Stomach (tissue), 9 donors: ENCODE results near the gene BORCS8. TPM values are rescaled to one million over a fixed set of nuclear protein-coding genes. Genes with fewer than 3 reads are reported as not detected.

Experiments used
- DNase-seq, 2 donors: peaks; one replicate each; pipeline versions ENCODE4 v3.0.0 to v3.0.0-alpha.2; 2013 to 2019
- H3K27ac ChIP-seq, 5 donors: fragments of 200-600 bp in 4 of 5; sonication (generic) in 4 of 5; one replicate each; pipeline ENCODE4 v1.5.1; 2013 to 2019; ENCODE audit warnings: mild to moderate bottlenecking in 1 of 5, moderate library complexity in 1 of 5
- H3K27me3 ChIP-seq, 3 donors: fragments of 200-600 bp; sonication (generic); one replicate each; pipeline ENCODE4 v1.5.1; 2017 to 2019; ENCODE audit warnings: mixed run types in 1 of 3
- H3K36me3 ChIP-seq, 4 donors: fragments of 200-600 bp; sonication (generic); 1 replicate in 3 of 4; 2 replicates in 1 of 4; pipeline ENCODE4 v1.5.1; 2016 to 2019
- H3K4me1 ChIP-seq, 4 donors: fragments of 200-600 bp; sonication (generic); one replicate each; pipeline ENCODE4 v1.5.1; 2016 to 2019
- H3K4me3 ChIP-seq, 4 donors: fragments of 200-600 bp; sonication (generic) in 3 of 4; one replicate each; pipeline ENCODE4 v1.5.1; 2016 to 2019; ENCODE audit warnings: mild to moderate bottlenecking in 1 of 4
- H3K9me3 ChIP-seq, 4 donors: fragments of 200-600 bp; sonication (generic); one replicate each; pipeline ENCODE4 v1.5.1; 2016 to 2019
- EP300 ChIP-seq: sonication (generic); formaldehyde crosslinking; IDR thresholded peaks from one replicate; pipeline ENCODE4 v1.6.1; 2017; ENCODE audit warnings: antibody characterized with exemption
- POLR2A ChIP-seq, 4 donors: fragments of 450-650 bp; IDR thresholded peaks; one replicate each; pipeline ENCODE4 v1.6.1; 2016; ENCODE audit warnings: antibody characterized with exemption in 4 of 4, control low read depth in 2 of 4, mild to moderate bottlenecking in 1 of 4, moderate library complexity in 1 of 4
- POLR2AphosphoS5 ChIP-seq, 3 donors: sonication (generic); formaldehyde crosslinking; IDR thresholded peaks; one replicate each; pipeline ENCODE4 v1.6.1; 2016; ENCODE audit warnings: antibody characterized with exemption in 3 of 3
- WGBS, 5 donors: extraction: QIAGEN DNeasy Blood & Tissue Kit in 3 of 5; methylation state at CpG; one replicate each; pipeline versions ENCODE4 v1.1.5 to v1.1.7; 2013 to 2018; 5-methylcytosine and 5-hydroxymethylcytosine counted together
- intact Hi-C: fragments of 100-400 bp; cut with DNase I; formaldehyde crosslinking; loops from one replicate; pipeline ENCODE4 v1.15.1; 2023; ENCODE audit warnings: low total_unique reads
- polyA plus RNA-seq, 3 donors: library from polyadenylated mRNA; stranded (reverse); fragments of 200-250 nt; gene quantifications; one replicate each; pipeline ENCODE4 v1.2.3, GENCODE V29; 2013
- total RNA-seq, 5 donors: library from RNA; depleted of rRNA; stranded (reverse); fragments of >200 nt; gene quantifications; one replicate each; pipeline versions ENCODE4 v1.1.0 to v1.2.3, GENCODE V29; 2014 to 2016
- TF ChIP-seq, protein P1 (sequence below), 7 experiments: fragments of 450-650 bp in 4 of 7; fragments of 200-600 bp in 3 of 7; sonication (generic) in 3 of 7; IDR thresholded peaks; one replicate each; pipeline ENCODE4 v1.5.1; 2016 to 2019; ENCODE audit warnings: antibody characterized with exemption in 7 of 7, control low read depth in 2 of 7, mild to moderate bottlenecking in 1 of 7
- donor health status: healthy with polysubstance abuse.
- donor health status: Bipolar disorder and iron deficiency.
- donor health status: healthy.

Gene BORCS8
- total and polyA plus RNA-seq, 8 donors = 8.3 to 96.9 (median 28.1) TPM

DNA sequence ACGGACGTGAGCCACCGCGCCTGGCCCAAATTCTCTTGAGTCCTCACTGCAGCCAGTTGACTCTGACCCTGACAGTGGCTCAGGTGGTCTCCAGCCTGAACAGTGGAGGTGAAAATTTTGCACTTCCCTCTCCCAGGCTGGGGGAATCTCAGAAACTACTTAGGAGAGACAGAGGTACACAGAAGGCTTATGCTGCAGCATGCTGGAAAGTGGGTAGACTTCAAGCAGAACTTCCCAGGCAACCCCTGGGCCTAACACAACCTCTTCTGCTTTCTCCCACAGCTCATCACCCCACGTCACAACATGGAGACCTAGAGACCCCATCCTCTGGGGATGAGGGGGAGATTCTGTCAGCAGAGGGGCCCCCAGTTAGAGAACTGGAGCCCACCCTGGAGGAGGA is 34.3 kb upstream of the BORCS8 start:
- whole genome bisulfite sequencing, 5 donors = 81 to 83% (median 83%) methylated on average over 5 of the region's 5 CpGs
- no peak overlapping the region for H3K27ac ChIP-seq
- no peak overlapping the region for H3K4me3 ChIP-seq
- H3K27me3 ChIP-seq = peaks cover 6 to 68% (median 46%) of the 10 kb centered on the region in 3 donors
- DNase-seq = no peak
- H3K4me1 ChIP-seq = peaks cover 0 to 11% (median 11%) of the 10 kb centered on the region in 4 donors
- intact Hi-C loops = no loop called here
- H3K36me3 ChIP-seq = no peaks in the 10 kb centered on the region
- TF ChIP-seq, protein P1, sequence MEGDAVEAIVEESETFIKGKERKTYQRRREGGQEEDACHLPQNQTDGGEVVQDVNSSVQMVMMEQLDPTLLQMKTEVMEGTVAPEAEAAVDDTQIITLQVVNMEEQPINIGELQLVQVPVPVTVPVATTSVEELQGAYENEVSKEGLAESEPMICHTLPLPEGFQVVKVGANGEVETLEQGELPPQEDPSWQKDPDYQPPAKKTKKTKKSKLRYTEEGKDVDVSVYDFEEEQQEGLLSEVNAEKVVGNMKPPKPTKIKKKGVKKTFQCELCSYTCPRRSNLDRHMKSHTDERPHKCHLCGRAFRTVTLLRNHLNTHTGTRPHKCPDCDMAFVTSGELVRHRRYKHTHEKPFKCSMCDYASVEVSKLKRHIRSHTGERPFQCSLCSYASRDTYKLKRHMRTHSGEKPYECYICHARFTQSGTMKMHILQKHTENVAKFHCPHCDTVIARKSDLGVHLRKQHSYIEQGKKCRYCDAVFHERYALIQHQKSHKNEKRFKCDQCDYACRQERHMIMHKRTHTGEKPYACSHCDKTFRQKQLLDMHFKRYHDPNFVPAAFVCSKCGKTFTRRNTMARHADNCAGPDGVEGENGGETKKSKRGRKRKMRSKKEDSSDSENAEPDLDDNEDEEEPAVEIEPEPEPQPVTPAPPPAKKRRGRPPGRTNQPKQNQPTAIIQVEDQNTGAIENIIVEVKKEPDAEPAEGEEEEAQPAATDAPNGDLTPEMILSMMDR (IDR thresholded peaks at IDR 0.05) = no peak
- TF ChIP-seq POLR2AphosphoS5 (IDR thresholded peaks at IDR 0.05) (no peak), POLR2A (IDR thresholded peaks at IDR 0.05) (no peak), EP300 (no peak)
- no peaks in the 10 kb centered on the region for H3K9me3 ChIP-seq

DNA sequence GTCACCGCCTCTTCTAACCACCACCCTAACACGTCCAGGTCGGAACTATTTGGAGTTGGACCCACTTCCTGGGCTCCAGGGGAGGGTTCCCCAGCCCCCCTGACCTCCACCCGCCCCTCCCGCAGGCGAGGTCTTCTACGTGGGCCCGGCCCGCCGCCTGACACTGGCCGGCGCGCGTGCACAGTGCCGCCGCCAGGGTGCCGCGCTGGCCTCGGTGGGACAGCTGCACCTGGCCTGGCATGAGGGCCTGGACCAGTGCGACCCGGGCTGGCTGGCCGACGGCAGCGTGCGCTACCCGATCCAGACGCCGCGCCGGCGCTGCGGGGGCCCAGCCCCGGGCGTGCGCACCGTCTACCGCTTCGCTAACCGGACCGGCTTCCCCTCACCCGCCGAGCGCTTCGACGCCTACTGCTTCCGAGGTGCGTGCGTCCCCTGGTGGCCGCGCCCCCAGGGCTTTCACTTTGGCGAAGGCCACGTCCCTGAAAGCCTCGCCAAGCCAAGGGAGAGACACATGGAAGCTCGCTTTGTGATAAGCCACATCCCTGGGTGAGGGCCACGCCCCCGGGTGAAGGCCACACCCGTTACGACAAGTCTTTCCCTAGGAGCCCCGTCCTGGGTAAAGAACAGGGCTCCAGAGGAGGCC is 33.0 kb upstream of the BORCS8 start:
- peaks cover 6 to 68% (median 46%) of the 10 kb centered on the region in 3 donors for H3K27me3 ChIP-seq
- no peak overlapping the region for H3K27ac ChIP-seq
- H3K4me1 ChIP-seq = peaks cover 0 to 11% (median 11%) of the 10 kb centered on the region in 4 donors
- TF ChIP-seq, protein P1 (IDR thresholded peaks at IDR 0.05) = peak in 5 of 7 experiments; percentile 21 to 74 (median 55)
- TF ChIP-seq POLR2A (IDR thresholded peaks at IDR 0.05) = no peak
- no peaks in the 10 kb centered on the region for H3K36me3 ChIP-seq
- no peaks in the 10 kb centered on the region for H3K9me3 ChIP-seq
- peak overlapping the region; percentile 35 to 61 (median 42) for H3K4me3 ChIP-seq
- 1 to 3% (median 2%) methylated on average over 15 to 59 of the region's 59 CpGs for WGBS, 5 donors
- intact Hi-C loops = no loop called here
- DNase-seq = peak; percentile 75 to 87

DNA sequence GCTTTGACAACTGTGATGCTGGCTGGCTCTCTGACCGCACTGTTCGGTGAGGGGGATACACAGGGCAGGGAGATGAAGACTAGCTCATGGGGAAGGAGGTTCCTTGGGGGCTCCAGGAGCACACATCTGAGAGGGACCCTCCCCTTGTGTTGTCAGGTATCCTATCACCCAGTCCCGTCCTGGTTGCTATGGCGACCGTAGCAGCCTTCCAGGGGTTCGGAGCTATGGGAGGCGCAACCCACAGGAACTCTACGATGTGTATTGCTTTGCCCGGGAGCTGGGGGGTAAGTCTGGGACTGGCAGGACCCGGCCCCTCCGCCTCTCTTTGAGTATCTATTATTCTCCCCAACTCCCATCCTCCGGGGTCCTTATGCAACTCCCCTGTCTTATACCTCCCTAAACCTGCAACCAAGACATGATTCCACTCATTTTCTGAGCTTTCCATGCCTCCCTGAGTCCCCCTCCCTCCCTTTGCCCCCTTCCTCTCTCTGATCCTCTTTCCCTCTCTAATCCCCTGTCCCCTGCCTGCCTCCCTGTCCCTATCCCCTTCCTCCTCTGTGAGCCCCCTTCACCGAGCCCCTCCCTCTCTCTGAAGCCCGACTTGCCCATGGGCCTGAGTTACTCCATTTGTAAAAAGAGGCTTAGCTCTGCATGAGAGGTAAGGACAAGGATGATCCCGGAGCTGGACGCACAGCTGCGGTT is 32.3 kb upstream of the BORCS8 start:
- no peaks in the 10 kb centered on the region for H3K36me3 ChIP-seq
- peak overlapping the region; percentile 35 to 61 (median 42) for H3K4me3 ChIP-seq
- peaks cover 6 to 69% (median 46%) of the 10 kb centered on the region in 3 donors for H3K27me3 ChIP-seq
- peaks cover 0 to 11% (median 11%) of the 10 kb centered on the region in 4 donors for H3K4me1 ChIP-seq
- H3K9me3 ChIP-seq = no peaks in the 10 kb centered on the region
- no peak for DNase-seq
- intact Hi-C loops = no loop called here
- WGBS, 5 donors = 59 to 72% (median 67%) methylated on average over 12 to 17 of the region's 17 CpGs
- TF ChIP-seq, protein P1 (IDR thresholded peaks at IDR 0.05) = no peak
- TF ChIP-seq POLR2AphosphoS5 (IDR thresholded peaks at IDR 0.05) (no peak), POLR2A (IDR thresholded peaks at IDR 0.05) (no peak), EP300 (no peak)
- H3K27ac ChIP-seq = no peak overlapping the region

DNA sequence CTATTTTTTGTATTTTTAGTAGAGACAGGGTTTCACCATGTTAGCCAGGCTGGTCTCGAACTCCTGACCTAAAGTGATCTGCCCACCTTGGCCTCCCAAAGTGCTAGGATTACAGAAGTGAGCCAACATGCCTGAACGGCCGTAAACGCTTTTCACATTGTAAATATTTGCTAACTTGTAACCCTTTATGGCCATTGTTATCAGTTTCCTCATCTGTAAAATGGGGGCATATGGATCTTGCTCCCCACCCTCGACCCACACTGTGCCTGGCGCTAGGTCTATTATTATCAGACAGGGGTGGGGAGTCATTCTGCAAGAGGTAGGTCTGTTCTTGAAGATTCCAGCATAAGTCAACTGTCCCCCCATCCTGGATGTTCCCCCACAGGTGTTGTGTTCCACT is 31.7 kb upstream of the BORCS8 start:
- TF ChIP-seq, protein P1 (IDR thresholded peaks at IDR 0.05) = no peak
- no peak for TF ChIP-seq POLR2A (IDR thresholded peaks at IDR 0.05)
- no peak for TF ChIP-seq EP300
- no peak for TF ChIP-seq POLR2AphosphoS5 (IDR thresholded peaks at IDR 0.05)
- no peaks in the 10 kb centered on the region for H3K36me3 ChIP-seq
- no peaks in the 10 kb centered on the region for H3K9me3 ChIP-seq
- H3K4me3 ChIP-seq = no peak overlapping the region
- H3K27ac ChIP-seq = no peak overlapping the region
- intact Hi-C loops = no loop called here
- H3K27me3 ChIP-seq = peaks cover 6 to 74% (median 43%) of the 10 kb centered on the region in 3 donors
- DNase-seq = no peak
- WGBS, 5 donors = 46 to 65% (median 52%) methylated on average over 6 of the region's 6 CpGs
- peaks cover 0 to 11% (median 11%) of the 10 kb centered on the region in 4 donors for H3K4me1 ChIP-seq
